IMR-90 (cell line): ENCODE measurements around the gene ACSL3. TPM values are rescaled to one million over a fixed set of nuclear protein-coding genes. Genes with fewer than 3 reads are reported as not detected.

Experiments used
- ATAC-seq: fragments of 200-7000 bp; cut with Tn5 transposase; 2 replicates; pipeline ENCODE4 v1.9.1; 2020; ENCODE audit warnings: low read depth, mild to moderate bottlenecking, moderate library complexity
- BruUV-seq: library from RNA; stranded (reverse); fragments of 400-500 nt; replicated peaks from 2 replicates; lab custom pipeline; 2021; lab: Mats Ljungman, UMichigan
- CTCF ChIA-PET: fragments of 300-600 bp; formaldehyde crosslinking; extraction: SDS; loops from one replicate; lab custom pipeline; 2021; ENCODE audit warnings: antibody characterized with exemption; lab: Yijun Ruan, JAX
- POLR2A ChIA-PET: fragments of 300-600 bp; sonication (Branson Sonifier 250); formaldehyde crosslinking; loops from one replicate; lab custom pipeline; 2022; ENCODE audit warnings: antibody characterized with exemption; ENCODE audit not compliant: unreplicated experiment; lab: Charles Lee
- DNase-seq: peaks from one replicate; pipeline ENCODE4 v3.0.0; 2013
- H2AFZ ChIP-seq: replicated peaks from 2 replicates; pipeline ENCODE3; 2013; ENCODE audit warnings: low read length, mild to moderate bottlenecking; ENCODE audit not compliant: poor library complexity
- H2AK5ac ChIP-seq: 2 replicates; pipeline ENCODE4 v1.6.1; 2013; ENCODE audit warnings: low read depth, low read length, inconsistent platforms
- H2AK9ac ChIP-seq: replicated peaks from 2 replicates; pipeline ENCODE3; 2013; ENCODE audit warnings: mild to moderate bottlenecking, low read depth, low read length, moderate library complexity; ENCODE audit not compliant: poor library complexity
- H2BK120ac ChIP-seq: 2 replicates; pipeline ENCODE4 v1.6.1; 2013; ENCODE audit warnings: low read depth, low read length, inconsistent platforms
- H2BK15ac ChIP-seq: 3 replicates; pipeline ENCODE4 v1.6.1; 2013; ENCODE audit warnings: low read depth, low read length, inconsistent platforms
- H2BK20ac ChIP-seq: 2 replicates; pipeline ENCODE4 v1.6.1; 2013; ENCODE audit warnings: low read depth, mild to moderate bottlenecking, inconsistent platforms, low read length, moderate library complexity
- H2BK5ac ChIP-seq: 2 replicates; pipeline ENCODE4 v1.6.1; 2013; ENCODE audit warnings: mild to moderate bottlenecking, low read depth, low read length, inconsistent platforms; ENCODE audit not compliant: poor library complexity, severe bottlenecking
- H3K14ac ChIP-seq: replicated peaks from 2 replicates; pipeline ENCODE4 v1.6.1; 2013; ENCODE audit warnings: low read depth, low read length, inconsistent platforms
- H3K18ac ChIP-seq: 2 replicates; pipeline ENCODE4 v1.6.1; 2013; ENCODE audit warnings: low read depth, low read length, control low read depth
- H3K23ac ChIP-seq: 2 replicates; pipeline ENCODE4 v1.6.1; 2013; ENCODE audit warnings: low read depth, low read length, inconsistent platforms
- H3K27ac ChIP-seq: 2 replicates; pipeline ENCODE4 v1.5.1; 2013; ENCODE audit warnings: mild to moderate bottlenecking, control low read depth, low read length; ENCODE audit not compliant: insufficient read depth
- H3K27me3 ChIP-seq: 2 replicates; pipeline ENCODE4 v1.6.1; 2013; ENCODE audit warnings: low read length; ENCODE audit not compliant: control insufficient read depth, insufficient read depth
- H3K36me3 ChIP-seq: 2 replicates; pipeline ENCODE4 v1.6.1; 2013; ENCODE audit warnings: low read length, mixed read lengths; ENCODE audit not compliant: control insufficient read depth, insufficient read depth
- H3K4ac ChIP-seq: 2 replicates; pipeline ENCODE4 v1.6.1; 2013; ENCODE audit warnings: low read depth, low read length, inconsistent platforms
- H3K4me1 ChIP-seq: 2 replicates; pipeline ENCODE4 v1.6.1; 2013; ENCODE audit warnings: low read length, mixed read lengths; ENCODE audit not compliant: control insufficient read depth, insufficient read depth
- H3K4me2 ChIP-seq: 2 replicates; pipeline ENCODE4 v1.6.1; 2013; ENCODE audit warnings: low read depth, mild to moderate bottlenecking, control low read depth, low read length, moderate library complexity
- H3K4me3 ChIP-seq: 2 replicates; pipeline ENCODE4 v1.5.1; 2013; ENCODE audit warnings: low read depth, mild to moderate bottlenecking, control low read depth, low read length, moderate library complexity; ENCODE audit not compliant: insufficient read depth
- H3K56ac ChIP-seq: 2 replicates; pipeline ENCODE4 v1.6.1; 2013; ENCODE audit warnings: low read length, inconsistent platforms; ENCODE audit not compliant: insufficient read depth; ENCODE audit errors: extremely low read depth
- H3K79me1 ChIP-seq, 2 experiments: 2 replicates each; pipeline ENCODE4 v1.6.1; 2013; ENCODE audit warnings: low read length in 2 of 2, inconsistent platforms in 1 of 2, low read depth in 1 of 2
- H3K9ac ChIP-seq: 2 replicates; pipeline ENCODE4 v1.6.1; 2013; ENCODE audit warnings: low read depth, low read length, control low read depth
- H3K9me1 ChIP-seq: 2 replicates; pipeline ENCODE4 v1.6.1; 2013; ENCODE audit warnings: low read length, inconsistent platforms; ENCODE audit not compliant: insufficient read depth
- H3K9me3 ChIP-seq: 2 replicates; pipeline ENCODE4 v1.6.1; 2013; ENCODE audit warnings: low read length; ENCODE audit not compliant: control insufficient read depth, insufficient read depth
- H4K20me1 ChIP-seq: 2 replicates; pipeline ENCODE4 v1.6.1; 2013; ENCODE audit warnings: low read length, inconsistent platforms; ENCODE audit not compliant: insufficient read depth
- H4K5ac ChIP-seq: 2 replicates; pipeline ENCODE4 v1.6.1; 2013; ENCODE audit warnings: mild to moderate bottlenecking, low read depth, low read length, control low read depth
- H4K8ac ChIP-seq, 2 experiments: 2 replicates each; pipeline ENCODE4 v1.6.1; 2013; ENCODE audit warnings: low read depth in 2 of 2, low read length in 2 of 2, control low read depth in 1 of 2, inconsistent platforms in 1 of 2
- H4K91ac ChIP-seq: 2 replicates; pipeline ENCODE4 v1.6.1; 2013; ENCODE audit warnings: low read depth, low read length, inconsistent platforms; ENCODE audit not compliant: insufficient read depth
- MAZ ChIP-seq: IDR thresholded peaks from 2 replicates; pipeline ENCODE4 v1.6.1; 2012; ENCODE audit warnings: low read depth, mild to moderate bottlenecking, low read length, improper control_type of control experiment, moderate library complexity, borderline replicate concordance
- RAD21 ChIP-seq: IDR thresholded peaks from 2 replicates; pipeline ENCODE4 v1.6.1; 2012; ENCODE audit warnings: low read length, improper control_type of control experiment
- SMC3 ChIP-seq: fragments of 150-350 bp; IDR thresholded peaks from 2 replicates; pipeline ENCODE4 v1.6.1; 2016; ENCODE audit warnings: low read depth, mild to moderate bottlenecking, antibody characterized with exemption, low read length, moderate library complexity
- whole genome bisulfite sequencing, 2 experiments: methylation state at CpG; one replicate each; pipeline versions ENCODE4 v1.1.5 to v1.1.7; 2013; ENCODE audit warnings: missing lambda C conversion rate in 2 of 2; ENCODE audit not compliant: insufficient read length in 1 of 2; ENCODE audit errors: extremely low coverage in 2 of 2; 5-methylcytosine and 5-hydroxymethylcytosine counted together
- dilution Hi-C: fragments of 300-500 bp; cut with HindIII; formaldehyde crosslinking; loops from one replicate; pipeline ENCODE4 v1.14.3; 2018; ENCODE audit warnings: low sequenced_read_pairs; ENCODE audit not compliant: unreplicated experiment
- in situ Hi-C: fragments of 300-500 bp; cut with MboI; formaldehyde crosslinking; loops from 3 replicates; pipeline ENCODE4 v1.14.3; 2019; ENCODE audit warnings: low sequenced_read_pairs, inconsistent platforms, mixed read lengths
- intact Hi-C: fragments of 100-400 bp; cut with micrococcal nuclease; formaldehyde crosslinking; loops from 2 replicates; pipeline ENCODE4 v1.10.0; 2022
- polyA plus RNA-seq, 3 experiments: library from polyadenylated mRNA; depleted of rRNA; stranded (reverse); fragments of >200 nt; gene quantifications; 2 replicates each; pipeline ENCODE4 v1.2.3, GENCODE V29; 2012; ENCODE audit warnings: low replicate concordance in 1 of 3
- total RNA-seq: library from RNA; depleted of rRNA; stranded (reverse); fragments of >200 nt; gene quantifications from 2 replicates; pipeline ENCODE4 v1.2.3, GENCODE V29; 2012

Gene ACSL3
- total and polyA plus RNA-seq, 2 of the 4 experiments (the other 2 are of a cell fraction), result 31.0 to 84.2 TPM

- Histone ChIP-seq H2BK15ac (no peak overlapping the region; the same call in 2 of the 3 replicates), H4K8ac (no peak overlapping the region), H2BK120ac (no peak overlapping the region), H3K79me1 (peaks cover 14 to 51% of the 10 kb centered on the region in 2 experiments), H3K23ac (no peak overlapping the region), H3K4me2 (no peak overlapping the region; the same call in 1 of the 2 replicates), H2AK5ac (no peak overlapping the region), H2AK9ac (no peak overlapping the region), H3K56ac (no peak overlapping the region), H3K18ac (peak overlapping the region; percentile 58; the same call in 1 of the 2 replicates), H3K27ac (no peak overlapping the region), H3K4ac (no peak overlapping the region), H3K9me1 (no peaks in the 10 kb centered on the region), H2BK20ac (no peak overlapping the region), H3K4me1 (peaks cover 10% of the 10 kb centered on the region), H3K14ac (no peak overlapping the region), H2BK5ac (no peak overlapping the region), H3K27me3 (no peaks in the 10 kb centered on the region), H3K36me3 (no peaks in the 10 kb centered on the region), H4K5ac (peak overlapping the region; percentile 35), H2AFZ (no peak overlapping the region), H4K20me1 (peaks cover 44% of the 10 kb centered on the region; the same call in 1 of the 2 replicates), H3K9me3 (no peaks in the 10 kb centered on the region), H3K4me3 (no peak overlapping the region), H3K9ac (no peak overlapping the region), H4K91ac (no peak overlapping the region)
- ATAC-seq (no peak), DNase-seq (no peak)
- dilution Hi-C loops, result no loop called here
- intact Hi-C loops, result no loop called here
- no peak for TF ChIP-seq RAD21
- no peak for TF ChIP-seq MAZ
- no peak for TF ChIP-seq SMC3
- BruUV-seq, result no TSS peak
- ChIA-PET POLR2A (no interaction called here), CTCF (interaction anchor here (0.5 kb wide), 1 partner anchor 774 kb away, joined by 4 read pairs; no protein-coding TSS in a partner anchor)
- in situ Hi-C loops, result no loop called here
- WGBS, 2 experiments, result no CpG with 5 or more reads among the region's 1 CpG
These were observed 34.3 kb downstream of the ACSL3 start for GRCh38 chr2:222895144-222895543.
